Natural killer cell (primary cell): ENCODE data around the gene SORCS2. TPM values are rescaled to one million over a fixed set of nuclear protein-coding genes. Genes with fewer than 3 reads are reported as not detected.

ENCODE experiments used
- ATAC-seq, 3 donors: fragments of 150-1000 bp in 2 of 3; fragments of 200-7000 bp in 1 of 3; cut with Tn5 transposase; 1 replicate in 1 of 3; 2 replicates in 2 of 3; pipeline ENCODE4 v1.10.0; 2021; ENCODE audit warnings: mild to moderate bottlenecking in 2 of 3, moderate library complexity in 2 of 3
- DNase-seq, 2 donors: peaks; one replicate each; pipeline versions ENCODE4 v3.0.0 to v3.0.0-alpha.2; 2013 to 2021; ENCODE audit warnings: mixed read lengths in 1 of 2
- H3K27ac ChIP-seq: one replicate; pipeline ENCODE4 v1.5.1; 2013; ENCODE audit warnings: mild to moderate bottlenecking, low read length
- H3K27me3 ChIP-seq: one replicate; pipeline ENCODE4 v1.6.1; 2013; ENCODE audit warnings: low read length; ENCODE audit not compliant: control insufficient read depth, insufficient read depth
- H3K36me3 ChIP-seq: one replicate; pipeline ENCODE4 v1.6.1; 2013; ENCODE audit warnings: low read length; ENCODE audit not compliant: control insufficient read depth, insufficient read depth
- H3K4me1 ChIP-seq: one replicate; pipeline ENCODE4 v1.6.1; 2013; ENCODE audit warnings: low read length; ENCODE audit not compliant: control insufficient read depth, insufficient read depth
- H3K4me3 ChIP-seq: one replicate; pipeline ENCODE4 v1.5.1; 2013; ENCODE audit warnings: low read length
- H3K9me3 ChIP-seq: one replicate; pipeline ENCODE4 v1.6.1; 2013; ENCODE audit warnings: low read length; ENCODE audit not compliant: control insufficient read depth, insufficient read depth
- H3K27ac Mint-ChIP-seq, 2 donors: one replicate each; pipeline ENCODE4 v1.8.0; 2022; ENCODE audit warnings: mild to moderate bottlenecking in 2 of 2, mixed read lengths in 2 of 2, moderate library complexity in 1 of 2
- H3K27me3 Mint-ChIP-seq, 2 donors: one replicate each; pipeline ENCODE4 v1.8.0; 2022; ENCODE audit warnings: low read depth in 2 of 2, mixed read lengths in 2 of 2
- H3K36me3 Mint-ChIP-seq: one replicate; pipeline ENCODE4 v1.8.0; 2022; ENCODE audit warnings: mixed read lengths
- H3K4me1 Mint-ChIP-seq, 2 donors: one replicate each; pipeline ENCODE4 v1.8.0; 2022; ENCODE audit warnings: mixed read lengths in 2 of 2
- H3K4me3 Mint-ChIP-seq: one replicate; pipeline ENCODE4 v1.8.0; 2022; ENCODE audit warnings: mild to moderate bottlenecking, moderate library complexity, mixed read lengths
- H3K9me3 Mint-ChIP-seq, 2 donors: one replicate each; pipeline ENCODE4 v1.8.0; 2022; ENCODE audit warnings: mixed read lengths in 2 of 2
- CTCF ChIP-seq: fragments of 200-600 bp; IDR thresholded peaks from one replicate; pipeline ENCODE4 v1.8.0; 2022; ENCODE audit warnings: antibody characterized with exemption
- WGBS: methylation state at CpG from one replicate; pipeline ENCODE4 v1.1.7; 2013; ENCODE audit warnings: missing lambda C conversion rate; ENCODE audit not compliant: insufficient coverage; 5-methylcytosine and 5-hydroxymethylcytosine counted together
- intact Hi-C: fragments of 100-400 bp; cut with micrococcal nuclease; formaldehyde crosslinking; loops from one replicate; pipeline ENCODE4 v1.14.2; 2022
- total RNA-seq, 4 donors: library from RNA; stranded (reverse); fragments of 120-200 nt in 1 of 4; gene quantifications; one replicate each; pipeline versions ENCODE4 v1.2.3 to v1.2.4, GENCODE V29; 2013 to 2022

The SORCS2 gene
- total RNA-seq, 3 donors from 2014 or later (not counting 1 experiment from before 2014, with no cell fraction given) = 1.2 to 2.5 (median 1.4) TPM

GRCh38 chr4:7390906-7391636 lies 198.7 kb downstream of the SORCS2 start:
- 74% methylated on average over 18 of the region's 18 CpGs for WGBS
- no peak for TF ChIP-seq CTCF
- no peak overlapping the region for H3K27ac Mint-ChIP-seq
- H3K4me1 ChIP-seq = no peaks in the 10 kb centered on the region
- H3K4me3 Mint-ChIP-seq = no peak overlapping the region
- H3K36me3 ChIP-seq = no peaks in the 10 kb centered on the region
- no peak overlapping the region for H3K27ac ChIP-seq
- H3K27me3 Mint-ChIP-seq = peaks cover 11 to 24% of the 10 kb centered on the region in 2 donors
- H3K4me1 Mint-ChIP-seq = peaks cover 0 to 7% of the 10 kb centered on the region in 2 donors
- ATAC-seq = no peak
- DNase-seq = no peak
- no peak overlapping the region for H3K4me3 ChIP-seq
- no peaks in the 10 kb centered on the region for H3K27me3 ChIP-seq
- no peaks in the 10 kb centered on the region for H3K9me3 ChIP-seq
- H3K9me3 Mint-ChIP-seq = peaks cover 0 to 7% of the 10 kb centered on the region in 2 donors
- no peaks in the 10 kb centered on the region for H3K36me3 Mint-ChIP-seq
- intact Hi-C loops = no loop called here

GRCh38 chr4:7391637-7392437 lies 199.5 kb downstream of the SORCS2 start:
- Histone ChIP-seq H3K4me3 (no peak overlapping the region), H3K4me1 (no peaks in the 10 kb centered on the region), H3K36me3 (no peaks in the 10 kb centered on the region), H3K27me3 (no peaks in the 10 kb centered on the region), H3K27ac (no peak overlapping the region), H3K9me3 (no peaks in the 10 kb centered on the region)
- no peak for ATAC-seq
- H3K9me3 Mint-ChIP-seq = peaks cover 0 to 6% of the 10 kb centered on the region in 2 donors
- H3K4me1 Mint-ChIP-seq = peaks cover 0 to 7% of the 10 kb centered on the region in 2 donors
- intact Hi-C loops = no loop called here
- H3K4me3 Mint-ChIP-seq = no peak overlapping the region
- TF ChIP-seq CTCF = no peak
- DNase-seq = no peak
- no peaks in the 10 kb centered on the region for H3K36me3 Mint-ChIP-seq
- 76% methylated on average over 16 of the region's 18 CpGs for WGBS
- H3K27me3 Mint-ChIP-seq = peaks cover 15 to 30% of the 10 kb centered on the region in 2 donors
- H3K27ac Mint-ChIP-seq = no peak overlapping the region

- no peak for TF ChIP-seq CTCF
- no peak overlapping the region for H3K27ac ChIP-seq
- WGBS = 79% methylated on average over 32 of the region's 32 CpGs
- DNase-seq (no peak), ATAC-seq (no peak)
- intact Hi-C loops = no loop called here
- no peaks in the 10 kb centered on the region for H3K36me3 ChIP-seq
- H3K27me3 Mint-ChIP-seq = peaks cover 24 to 39% of the 10 kb centered on the region in 2 donors
- H3K4me1 ChIP-seq = no peaks in the 10 kb centered on the region
- H3K4me3 Mint-ChIP-seq = no peak overlapping the region
- peaks cover 0 to 3% of the 10 kb centered on the region in 2 donors for H3K4me1 Mint-ChIP-seq
- no peaks in the 10 kb centered on the region for H3K9me3 ChIP-seq
- no peaks in the 10 kb centered on the region for H3K36me3 Mint-ChIP-seq
- peaks cover 3% of the 10 kb centered on the region for H3K27me3 ChIP-seq
- H3K9me3 Mint-ChIP-seq = peaks cover 0 to 1% of the 10 kb centered on the region in 2 donors
- H3K4me3 ChIP-seq = no peak overlapping the region
- H3K27ac Mint-ChIP-seq = no peak overlapping the region
These were observed 200.4 kb downstream of the SORCS2 start for GRCh38 chr4:7392438-7393421.
